Measurements from ENCODE around the gene SETSIP. TPM values are rescaled to one million over a fixed set of nuclear protein-coding genes. Genes with fewer than 3 reads are reported as not detected.

The SETSIP gene
- total and polyA plus RNA-seq, 2 donors: 0.02 to 0.28 TPM

Other genes starting within 250 kb of the SETSIP start
- gene TGFBR3, start 189.3 kb downstream of the SETSIP start, total RNA-seq: 5.4 TPM
- 10.1 TPM for gene TGFBR3, start 189.3 kb downstream of the SETSIP start, polyA plus RNA-seq
- under 0.01 TPM for gene BRDT, start 126.0 kb downstream of the SETSIP start, total RNA-seq
- 0.18 TPM for gene BRDT, start 126.0 kb downstream of the SETSIP start, polyA plus RNA-seq
- gene EPHX4, start 45.4 kb downstream of the SETSIP start, total RNA-seq: 0.42 TPM
- gene EPHX4, start 45.4 kb downstream of the SETSIP start, polyA plus RNA-seq: 0.14 TPM
- gene BTBD8, start 4.9 kb upstream of the SETSIP start, total RNA-seq: 2.9 TPM
- 3.3 TPM for gene BTBD8, start 4.9 kb upstream of the SETSIP start, polyA plus RNA-seq
- gene C1orf146, start 142.5 kb upstream of the SETSIP start, total RNA-seq: not detected
- gene C1orf146, start 142.5 kb upstream of the SETSIP start, polyA plus RNA-seq: not detected
- gene GLMN, start 223.6 kb upstream of the SETSIP start, total RNA-seq: 17.9 TPM
- 33.2 TPM for gene GLMN, start 223.6 kb upstream of the SETSIP start, polyA plus RNA-seq
- gene RPAP2, start 223.6 kb upstream of the SETSIP start, total RNA-seq: 38.2 TPM
- 12.2 TPM for gene RPAP2, start 223.6 kb upstream of the SETSIP start, polyA plus RNA-seq

Data from thymus (tissue), 2 donors.